GM18505 (cell line): ENCODE data around the gene ACVRL1.

Source experiments
- ATAC-seq: cut with Tn5 transposase; IDR thresholded peaks from one replicate; pipeline ENCODE4 v1.9.1; 2021; ENCODE audit not compliant: unreplicated experiment
- POLR2A ChIP-seq: IDR thresholded peaks from 4 replicates; pipeline ENCODE4 v1.6.1; 2011; ENCODE audit warnings: borderline replicate concordance; ENCODE audit not compliant: insufficient read depth, insufficient read length; ENCODE audit errors: extremely low read depth

Gene ACVRL1

GRCh38 chr12:51942501-51943000 lies 35.2 kb downstream of the ACVRL1 start:
- no peak for ATAC-seq
- TF ChIP-seq POLR2A = no peak

- ATAC-seq = no peak
- no peak for TF ChIP-seq POLR2A
Measured at GRCh38 chr12:51943346-51943745, 36.0 kb downstream of the ACVRL1 start.

- no peak for ATAC-seq
- no peak for TF ChIP-seq POLR2A
Measured at GRCh38 chr12:51944608-51945233, 37.4 kb downstream of the ACVRL1 start.

GRCh38 chr12:51947246-51947996 lies 40.1 kb downstream of the ACVRL1 start:
- no peak for ATAC-seq
- no peak for TF ChIP-seq POLR2A

GRCh38 chr12:51948066-51948465 lies 40.8 kb downstream of the ACVRL1 start:
- no peak for TF ChIP-seq POLR2A
- ATAC-seq = no peak

- no peak for ATAC-seq
- no peak for TF ChIP-seq POLR2A
Measured at GRCh38 chr12:51949342-51950030, 42.2 kb downstream of the ACVRL1 start.

GRCh38 chr12:51950682-51951198 lies 43.4 kb downstream of the ACVRL1 start:
- TF ChIP-seq POLR2A = no peak
- no peak for ATAC-seq

GRCh38 chr12:51951199-51951842 lies 44.0 kb downstream of the ACVRL1 start, which contains the start of gene ACVR1B:
TSS of gene ACVR1B (plus strand) at chr12:51951699. CDS start at chr12:51951744, 45 bp downstream.
- peak; percentile 91 for ATAC-seq
- TF ChIP-seq POLR2A = no peak

GRCh38 chr12:51951843-51952722 lies 44.8 kb downstream of the ACVRL1 start:
- no peak for ATAC-seq
- no peak for TF ChIP-seq POLR2A

GRCh38 chr12:51953089-51953488 lies 45.8 kb downstream of the ACVRL1 start:
- TF ChIP-seq POLR2A = no peak
- no peak for ATAC-seq

- ATAC-seq = no peak
- no peak for TF ChIP-seq POLR2A
Measured at GRCh38 chr12:51953864-51954263, 46.6 kb downstream of the ACVRL1 start.
